ENCODE data around the gene ESAM. TPM values are rescaled to one million over a fixed set of nuclear protein-coding genes. Genes with fewer than 3 reads are reported as not detected.

The ESAM gene
- total and polyA plus RNA-seq, 2 donors (not counting 1 experiment from before 2014, with no cell fraction given) = 1.4 to 14.5 TPM

- H3K27me3 ChIP-seq (replicated peaks in 1 of 4; ENCODE audit: control extremely low read depth in 1 of 4, control insufficient read depth in 3 of 4, insufficient read depth in 4 of 4, low read length in 3 of 4) = peaks cover 0 to 22% (median 10%) of the 10 kb centered on the region in 4 experiments
- peaks cover 0 to 3% (median 0%) of the 10 kb centered on the region in 3 donors for H3K9me3 ChIP-seq (ENCODE audit: control extremely low read depth in 1 of 3, control insufficient read depth in 2 of 3, insufficient read depth in 1 of 3, low read length in 2 of 3)
- CTCF ChIA-PET = interaction anchor here (1.0 to 11.1 kb wide), 8 partner anchors 11 to 116 kb away, joined by 3 to 202 read pairs (median 17); partner anchors contain the start of genes MSANTD2, SIAE, SPA17 and VSIG2
- H3K4me3 ChIP-seq (ENCODE audit: control extremely low read depth in 1 of 5, extremely low read depth in 1 of 5, insufficient read depth in 1 of 5, low read depth in 2 of 5, low read length in 4 of 5) = peak overlapping the region in 4 of 5 experiments; percentile 24 to 81 (median 55)
- WGBS (ENCODE audit: insufficient coverage) = 72% methylated on average over 3 of the region's 3 CpGs
- ATAC-seq (ENCODE audit: low read depth) = no peak
- peak overlapping the region; percentile 99 for H3K4me2 ChIP-seq (replicated peaks; ENCODE audit: low read depth, low read length, poor library complexity, severe bottlenecking)
- peak overlapping the region; percentile 76 for H3K9ac ChIP-seq (ENCODE audit: low read length)
- peak overlapping the region; percentile 71 for H2AFZ ChIP-seq (ENCODE audit: insufficient read depth, low read depth, low read length, poor library complexity, severe bottlenecking)
- no peaks in the 10 kb centered on the region for H3K9me3 Mint-ChIP-seq (ENCODE audit: insufficient read depth)
- peaks cover 32% of the 10 kb centered on the region for H3K79me2 ChIP-seq (ENCODE audit: control insufficient read depth, insufficient read depth, low read length)
- H4K20me1 ChIP-seq (ENCODE audit: control insufficient read depth, insufficient read depth, low read length, poor library complexity, severe bottlenecking) = peaks cover 6% of the 10 kb centered on the region
- TF ChIP-seq, protein P1, sequence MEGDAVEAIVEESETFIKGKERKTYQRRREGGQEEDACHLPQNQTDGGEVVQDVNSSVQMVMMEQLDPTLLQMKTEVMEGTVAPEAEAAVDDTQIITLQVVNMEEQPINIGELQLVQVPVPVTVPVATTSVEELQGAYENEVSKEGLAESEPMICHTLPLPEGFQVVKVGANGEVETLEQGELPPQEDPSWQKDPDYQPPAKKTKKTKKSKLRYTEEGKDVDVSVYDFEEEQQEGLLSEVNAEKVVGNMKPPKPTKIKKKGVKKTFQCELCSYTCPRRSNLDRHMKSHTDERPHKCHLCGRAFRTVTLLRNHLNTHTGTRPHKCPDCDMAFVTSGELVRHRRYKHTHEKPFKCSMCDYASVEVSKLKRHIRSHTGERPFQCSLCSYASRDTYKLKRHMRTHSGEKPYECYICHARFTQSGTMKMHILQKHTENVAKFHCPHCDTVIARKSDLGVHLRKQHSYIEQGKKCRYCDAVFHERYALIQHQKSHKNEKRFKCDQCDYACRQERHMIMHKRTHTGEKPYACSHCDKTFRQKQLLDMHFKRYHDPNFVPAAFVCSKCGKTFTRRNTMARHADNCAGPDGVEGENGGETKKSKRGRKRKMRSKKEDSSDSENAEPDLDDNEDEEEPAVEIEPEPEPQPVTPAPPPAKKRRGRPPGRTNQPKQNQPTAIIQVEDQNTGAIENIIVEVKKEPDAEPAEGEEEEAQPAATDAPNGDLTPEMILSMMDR (IDR thresholded peaks at IDR 0.05) = no peak
- TF ChIP-seq EZH2 (IDR thresholded peaks at IDR 0.05; ENCODE audit: borderline replicate concordance, insufficient read depth, low read depth, low read length, poor library complexity, severe bottlenecking) = no peak
- H3K36me3 ChIP-seq (replicated peaks in 1 of 2; ENCODE audit: control extremely low read depth in 1 of 2, control insufficient read depth in 1 of 2, extremely low read depth in 1 of 2, insufficient read depth in 2 of 2, low read length in 1 of 2) = no peaks in the 10 kb centered on the region
- H3K27me3 Mint-ChIP-seq = peaks cover 11% of the 10 kb centered on the region
- intact Hi-C loops (cut with micrococcal nuclease) = no loop called here
- peak overlapping the region; percentile 71 to 87 for H3K27ac ChIP-seq (ENCODE audit: low read length in 2 of 2)
- H3K4me1 Mint-ChIP-seq = peaks cover 46% of the 10 kb centered on the region
- DNase-seq = no peak
- H3K4me3 Mint-ChIP-seq = peak overlapping the region; percentile 94
- POLR2A ChIA-PET = interaction anchor here (0.7 to 1.4 kb wide), 3 partner anchors 12 to 21 kb away, joined by 3 to 8 read pairs (median 4); no protein-coding TSS in a partner anchor
- peak overlapping the region; percentile 37 for H3K27ac Mint-ChIP-seq
- H3K4me1 ChIP-seq (ENCODE audit: control insufficient read depth in 2 of 2, insufficient read depth in 2 of 2, low read length in 2 of 2) = peaks cover 43 to 61% of the 10 kb centered on the region in 2 donors
Observed at GRCh38 chr11:124760806-124761205, 1.3 kb downstream of the ESAM start.

DNA sequence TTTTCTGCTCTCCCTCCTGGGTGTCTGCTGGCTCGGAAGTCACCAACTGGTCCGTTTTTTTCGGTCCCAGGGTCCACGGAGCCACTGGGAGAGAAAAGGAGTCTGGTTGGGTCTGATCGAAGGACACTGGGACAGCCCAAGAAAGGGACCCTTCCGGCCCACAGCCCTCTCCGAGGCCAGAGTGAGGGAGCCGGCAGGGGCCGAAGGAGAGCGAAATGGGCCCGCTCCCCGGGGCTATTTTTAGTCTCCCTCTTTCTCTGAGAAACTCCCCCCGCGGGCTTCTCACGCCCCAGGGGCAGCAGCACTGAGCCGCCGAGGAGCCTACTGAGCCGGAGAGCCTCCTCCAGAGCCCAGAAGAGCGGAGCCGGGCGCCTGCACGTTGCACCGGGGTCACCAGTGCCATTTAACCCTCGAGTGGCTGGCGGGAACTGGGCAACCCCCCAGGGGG, 1.9 kb downstream of the ESAM start:
- H3K4me3 Mint-ChIP-seq = peak overlapping the region; percentile 94
- Histone ChIP-seq H3K4me1 (ENCODE audit: control insufficient read depth in 2 of 2, insufficient read depth in 2 of 2, low read length in 2 of 2) (peaks cover 43 to 61% of the 10 kb centered on the region in 2 donors), H3K9ac (ENCODE audit: low read length) (peak overlapping the region; percentile 76), H3K9me3 (ENCODE audit: control extremely low read depth in 1 of 3, control insufficient read depth in 2 of 3, insufficient read depth in 1 of 3, low read length in 2 of 3) (peaks cover 0 to 3% (median 0%) of the 10 kb centered on the region in 3 donors), H4K20me1 (ENCODE audit: control insufficient read depth, insufficient read depth, low read length, poor library complexity, severe bottlenecking) (peaks cover 6% of the 10 kb centered on the region), H3K4me2 (replicated peaks; ENCODE audit: low read depth, low read length, poor library complexity, severe bottlenecking) (peak overlapping the region; percentile 99), H3K27ac (ENCODE audit: low read length in 2 of 2) (peak overlapping the region; percentile 71 to 87), H3K27me3 (replicated peaks in 1 of 4; ENCODE audit: control extremely low read depth in 1 of 4, control insufficient read depth in 3 of 4, insufficient read depth in 4 of 4, low read length in 3 of 4) (peaks cover 0 to 22% (median 10%) of the 10 kb centered on the region in 4 experiments), H3K4me3 (ENCODE audit: control extremely low read depth in 1 of 5, extremely low read depth in 1 of 5, insufficient read depth in 1 of 5, low read depth in 2 of 5, low read length in 4 of 5) (peak overlapping the region in 4 of 5 experiments; percentile 24 to 81 (median 55)), H3K36me3 (replicated peaks in 1 of 2; ENCODE audit: control extremely low read depth in 1 of 2, control insufficient read depth in 1 of 2, extremely low read depth in 1 of 2, insufficient read depth in 2 of 2, low read length in 1 of 2) (no peaks in the 10 kb centered on the region), H3K79me2 (ENCODE audit: control insufficient read depth, insufficient read depth, low read length) (peaks cover 32% of the 10 kb centered on the region), H2AFZ (ENCODE audit: insufficient read depth, low read depth, low read length, poor library complexity, severe bottlenecking) (peak overlapping the region; percentile 71)
- intact Hi-C loops (cut with micrococcal nuclease) = no loop called here
- TF ChIP-seq, protein P1 (IDR thresholded peaks at IDR 0.05) = no peak
- no peak for TF ChIP-seq EZH2 (IDR thresholded peaks at IDR 0.05; ENCODE audit: borderline replicate concordance, insufficient read depth, low read depth, low read length, poor library complexity, severe bottlenecking)
- H3K4me1 Mint-ChIP-seq = peaks cover 46% of the 10 kb centered on the region
- ATAC-seq (ENCODE audit: low read depth) = peak; percentile 19
- CTCF ChIA-PET = interaction anchor here (1.9 to 11.1 kb wide), 5 partner anchors 10 to 115 kb away, joined by 7 to 202 read pairs (median 26); partner anchors contain the start of genes MSANTD2 and VSIG2
- H3K27me3 Mint-ChIP-seq = peaks cover 11% of the 10 kb centered on the region
- peak; percentile 74 for DNase-seq
- POLR2A ChIA-PET = interaction anchor here (0.7 to 1.4 kb wide), 3 partner anchors 11 to 20 kb away, joined by 3 to 8 read pairs (median 4); no protein-coding TSS in a partner anchor
- 4% methylated on average over 25 of the region's 25 CpGs for WGBS (ENCODE audit: insufficient coverage)
- no peaks in the 10 kb centered on the region for H3K9me3 Mint-ChIP-seq (ENCODE audit: insufficient read depth)
- H3K27ac Mint-ChIP-seq = peak overlapping the region; percentile 84
